Pancreas (tissue), 10 donors: ENCODE results near the gene BAZ2B. TPM values are rescaled to one million over a fixed set of nuclear protein-coding genes. Genes with fewer than 3 reads are reported as not detected.

Experiments used
- ATAC-seq, 4 donors: fragments of 200-7000 bp; cut with Tn5 transposase; one replicate each; pipeline versions ENCODE4 v1.8.0 to v1.9.1; 2020; ENCODE audit warnings: mild to moderate bottlenecking in 4 of 4, moderate library complexity in 4 of 4
- DNase-seq, 6 donors: peaks; one replicate each; pipeline ENCODE4 v3.0.0-alpha.2; 2020
- FAIRE-seq: peaks from 2 replicates; lab custom pipeline; 2012; peaks lifted over from hg19 to GRCh38; lab: Jason Lieb, UNC
- H3K27ac ChIP-seq, 4 donors: fragments of 200-600 bp; sonication (generic); 1 replicate in 3 of 4; 2 replicates in 1 of 4; pipeline versions ENCODE4 v1.5.0 to v1.8.0; 2020
- H3K27me3 ChIP-seq, 4 donors: fragments of 200-600 bp; one replicate each; pipeline ENCODE4 v1.8.0; 2021
- H3K36me3 ChIP-seq, 3 donors: fragments of 200-600 bp; sonication (generic) in 1 of 3; one replicate each; pipeline versions ENCODE4 v1.5.0 to v1.8.0; 2020 to 2021
- H3K4me1 ChIP-seq, 3 donors: fragments of 200-600 bp; one replicate each; pipeline ENCODE4 v1.8.0; 2021
- H3K4me3 ChIP-seq, 4 donors: fragments of 200-600 bp; sonication (generic) in 2 of 4; one replicate each; pipeline versions ENCODE4 v1.5.0 to v1.8.0; 2020 to 2021
- H3K9me3 ChIP-seq, 4 donors: fragments of 200-600 bp; one replicate each; pipeline ENCODE4 v1.8.0; 2021
- CTCF ChIP-seq, 4 donors: fragments of 200-600 bp; sonication (generic) in 3 of 4; IDR thresholded peaks; one replicate each; pipeline versions ENCODE4 v1.5.0 to v1.8.0; 2021; ENCODE audit warnings: antibody characterized with exemption in 4 of 4
- WGBS, 2 donors: extraction: QIAGEN DNeasy Blood & Tissue Kit; methylation state at CpG; one replicate each; pipeline ENCODE4 v1.1.7; 2013; 5-methylcytosine and 5-hydroxymethylcytosine counted together
- intact Hi-C, 3 donors: fragments of 100-400 bp; cut with DNase I; formaldehyde crosslinking; loops; one replicate each; pipeline versions ENCODE4 v1.11.1 to v1.14.2; 2022
- polyA plus RNA-seq, 2 donors: library from polyadenylated mRNA; stranded (reverse); fragments of 200-250 nt; gene quantifications; one replicate each; pipeline ENCODE4 v1.2.3, GENCODE V29; 2013
- total RNA-seq, 6 donors: library from RNA; stranded (reverse); fragmentation: NEBNext Ultra II Directional in 4 of 6; extraction: Animal tissue kit (Norgen Biotek cat#: 25700) in 4 of 6; gene quantifications; one replicate each; pipeline versions ENCODE4 v1.2.1 to v1.2.4, GENCODE V29; 2021 to 2023
- donor health status: healthy with polysubstance abuse.
- donor health status: DM: no; HTN: no; CAD: no; lungs with moderate emphysema.
- donor health status: DM: no; HTN: no; CAD: no.
- donor health status: control.
- donor health status: control.
- donor health status: Bipolar disorder and iron deficiency.
- donor health status: DM: yes; HTN: yes; CAD: no.
- donor health status: DM: no; HTN: no; CAD: no.
- donor health status: DM: no; HTN: no; CAD: no.
- donor health status: DM: yes; HTN: yes; CAD: no.

The BAZ2B gene
- total and polyA plus RNA-seq, 8 donors: 14.4 to 52.1 (median 34.4) TPM

GRCh38 chr2:159551806-159552205 lies 64.5 kb downstream of the BAZ2B start:
- Histone ChIP-seq H3K4me1 (no peaks in the 10 kb centered on the region), H3K27me3 (no peaks in the 10 kb centered on the region), H3K9me3 (peaks cover 0 to 4% (median 0%) of the 10 kb centered on the region in 4 donors), H3K4me3 (no peak overlapping the region), H3K27ac (no peak overlapping the region), H3K36me3 (no peaks in the 10 kb centered on the region)
- WGBS, 2 donors: 95% methylated on average over 1 of the region's 1 CpG
- no peak for ATAC-seq
- DNase-seq: no peak
- intact Hi-C loops: no loop called here
- no peak for FAIRE-seq
- no peak for TF ChIP-seq CTCF (IDR thresholded peaks at IDR 0.05)

GRCh38 chr2:159550231-159550630 lies 66.1 kb downstream of the BAZ2B start:
- no peak for DNase-seq

GRCh38 chr2:159549234-159549633 lies 67.1 kb downstream of the BAZ2B start:
- Histone ChIP-seq H3K36me3 (no peaks in the 10 kb centered on the region), H3K4me1 (no peaks in the 10 kb centered on the region), H3K27ac (no peak overlapping the region), H3K27me3 (no peaks in the 10 kb centered on the region), H3K9me3 (peaks cover 0 to 2% (median 0%) of the 10 kb centered on the region in 4 donors), H3K4me3 (no peak overlapping the region)
- DNase-seq (no peak), ATAC-seq (peak in 1 of 4 donors; percentile 23), FAIRE-seq (no peak)
- TF ChIP-seq CTCF (IDR thresholded peaks at IDR 0.05): no peak
- intact Hi-C loops: no loop called here
- WGBS, 2 donors: 89 to 95% methylated on average over 6 of the region's 6 CpGs

More at GRCh38 chr2:159550231-159550630, 66.1 kb downstream of the BAZ2B start:
- intact Hi-C loops: no loop called here
- H3K4me3 ChIP-seq: no peak overlapping the region
- no peak for FAIRE-seq
- H3K27me3 ChIP-seq: no peaks in the 10 kb centered on the region
- peaks cover 0 to 4% (median 0%) of the 10 kb centered on the region in 4 donors for H3K9me3 ChIP-seq
- H3K4me1 ChIP-seq: no peaks in the 10 kb centered on the region
- TF ChIP-seq CTCF (IDR thresholded peaks at IDR 0.05): no peak
- no peak for ATAC-seq
- no peaks in the 10 kb centered on the region for H3K36me3 ChIP-seq
- H3K27ac ChIP-seq: no peak overlapping the region
- 93 to 96% methylated on average over 2 of the region's 2 CpGs for WGBS, 2 donors

- FAIRE-seq: no peak
- Histone ChIP-seq H3K36me3 (peaks cover 0 to 6% (median 0%) of the 10 kb centered on the region in 3 donors), H3K4me3 (no peak overlapping the region), H3K27ac (no peak overlapping the region), H3K9me3 (no peaks in the 10 kb centered on the region), H3K4me1 (no peaks in the 10 kb centered on the region), H3K27me3 (no peaks in the 10 kb centered on the region)
- intact Hi-C loops: no loop called here
- TF ChIP-seq CTCF (IDR thresholded peaks at IDR 0.05): no peak
- no peak for ATAC-seq
- DNase-seq: no peak
- WGBS, 2 donors: 90 to 96% methylated on average over 3 of the region's 3 CpGs
Measured at GRCh38 chr2:159546716-159547430, 69.5 kb downstream of the BAZ2B start.

GRCh38 chr2:159546039-159546438 lies 70.3 kb downstream of the BAZ2B start:
- DNase-seq: no peak
- no peak for ATAC-seq
- intact Hi-C loops: no loop called here

More at GRCh38 chr2:159546039-159546438, 70.3 kb downstream of the BAZ2B start:
- Histone ChIP-seq H3K4me1 (no peaks in the 10 kb centered on the region), H3K4me3 (no peak overlapping the region), H3K36me3 (peaks cover 0 to 7% (median 0%) of the 10 kb centered on the region in 3 donors), H3K27me3 (no peaks in the 10 kb centered on the region), H3K27ac (no peak overlapping the region), H3K9me3 (no peaks in the 10 kb centered on the region)
- TF ChIP-seq CTCF (IDR thresholded peaks at IDR 0.05): no peak
- 73 to 75% methylated on average over 9 of the region's 9 CpGs for WGBS, 2 donors
- no peak for FAIRE-seq
